Hematopoietic multipotent progenitor cell treated with erythropoietin and hydrocortisone succinate and interleukin-3 and kit ligand, for 4 days (in vitro differentiated cells): ENCODE results near the gene RNF13.
A peak's percentile ranks its signal among the peaks of the same experiment; 100 is the strongest.
"Not testable (repeated sequence)": the region's sequence is repeated elsewhere in the genome, so short reads cannot be mapped to it uniquely, and the experiment has no call there.

Experiments
- DNase-seq: peaks from one replicate; pipeline ENCODE4 v3.0.0-alpha.2; 2015

Gene RNF13

GRCh38 chr3:149902498-149903139 is 89.6 kb downstream of the RNF13 start:
- DNase-seq, result peak; percentile 55

DNA sequence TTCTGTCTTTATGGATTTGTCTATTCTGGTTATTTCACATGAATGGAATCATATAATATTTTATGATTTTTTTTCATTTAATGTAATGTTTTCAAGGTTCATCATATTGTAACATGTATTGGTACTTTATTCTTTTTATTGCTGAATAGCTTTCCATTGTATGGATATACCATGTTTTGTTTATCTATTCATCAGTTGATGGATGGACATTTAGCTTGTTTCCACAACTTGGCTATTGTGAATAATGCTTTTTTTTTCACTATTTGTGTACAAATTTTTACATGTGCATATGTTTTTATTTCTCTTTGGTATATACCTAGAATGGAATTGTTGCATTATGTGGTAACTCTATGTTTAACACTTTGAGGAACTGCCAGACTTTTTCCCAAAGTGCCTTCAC is 93.0 kb downstream of the RNF13 start:
- DNase-seq, result no peak

DNA sequence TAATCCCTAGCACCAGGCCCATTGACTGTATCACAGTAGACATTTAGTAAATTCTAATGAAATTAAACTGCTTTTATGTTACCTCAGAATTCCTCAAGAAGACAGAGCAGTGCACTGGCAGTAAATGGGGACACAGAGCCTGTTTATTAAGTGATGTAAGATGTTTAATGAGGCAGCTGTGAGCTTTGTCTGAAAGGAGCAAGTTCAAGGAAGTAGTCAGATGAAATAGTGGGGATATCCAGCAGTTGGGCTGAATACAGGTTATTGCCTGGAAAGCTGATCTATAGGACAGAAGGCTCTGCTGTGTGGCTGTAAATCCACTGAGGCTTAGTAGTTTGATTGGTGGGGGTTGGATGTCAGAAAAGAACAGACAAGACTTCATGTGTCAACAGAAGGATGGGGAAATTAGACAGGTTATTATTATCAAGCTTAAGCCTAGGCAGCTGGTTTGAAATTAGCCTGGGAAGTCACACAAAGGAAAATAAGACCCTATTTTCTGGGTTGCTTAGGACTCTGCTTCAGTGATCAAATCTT is 95.5 kb downstream of the RNF13 start:
- DNase-seq, result no peak

DNA sequence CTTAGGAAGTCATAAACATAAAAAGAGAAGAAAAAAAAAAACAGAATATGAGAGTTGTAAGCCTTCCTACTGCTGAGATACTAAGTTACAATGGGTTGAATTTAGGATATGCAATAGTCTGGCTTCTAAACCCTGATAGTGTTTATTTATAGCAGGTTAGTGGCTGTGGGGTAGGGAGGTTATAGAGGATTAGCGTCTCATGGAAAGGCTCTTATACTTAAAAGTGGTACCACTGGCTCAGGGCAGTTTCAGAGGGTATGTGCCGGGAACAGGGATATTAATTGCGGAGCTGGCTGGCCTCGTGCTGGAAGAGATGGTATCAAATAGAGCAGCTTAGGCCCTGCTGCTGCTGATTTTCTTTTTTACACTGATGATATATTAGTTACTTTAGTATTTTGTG is 96.9 kb downstream of the RNF13 start:
- no peak for DNase-seq

DNA sequence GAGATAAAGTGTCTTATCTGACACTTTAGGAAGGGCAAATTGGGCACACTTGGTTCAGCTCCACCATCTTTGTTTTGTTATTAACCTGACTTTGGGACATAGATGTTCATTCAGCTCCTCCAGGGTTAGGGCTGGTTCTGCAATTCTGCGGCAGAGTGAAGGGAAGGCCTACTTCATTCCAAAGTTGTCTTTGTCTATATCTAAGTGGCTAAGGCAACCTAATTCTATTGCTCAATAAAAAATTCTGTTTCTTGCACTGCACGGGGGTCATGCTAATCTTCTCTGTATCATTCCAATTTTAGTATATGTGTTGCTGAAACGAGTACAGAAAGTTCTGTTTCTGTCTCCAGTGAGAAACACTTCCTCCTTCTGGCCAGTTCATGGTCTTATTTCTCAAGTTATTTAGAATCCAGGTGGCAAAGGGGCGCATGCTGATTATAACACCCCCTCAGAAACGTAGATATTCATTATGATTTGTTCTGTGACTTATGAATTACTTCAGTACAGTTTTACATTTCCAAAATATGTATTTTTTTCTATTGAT is 104.2 kb downstream of the RNF13 start:
- peak; percentile 13 for DNase-seq

DNA sequence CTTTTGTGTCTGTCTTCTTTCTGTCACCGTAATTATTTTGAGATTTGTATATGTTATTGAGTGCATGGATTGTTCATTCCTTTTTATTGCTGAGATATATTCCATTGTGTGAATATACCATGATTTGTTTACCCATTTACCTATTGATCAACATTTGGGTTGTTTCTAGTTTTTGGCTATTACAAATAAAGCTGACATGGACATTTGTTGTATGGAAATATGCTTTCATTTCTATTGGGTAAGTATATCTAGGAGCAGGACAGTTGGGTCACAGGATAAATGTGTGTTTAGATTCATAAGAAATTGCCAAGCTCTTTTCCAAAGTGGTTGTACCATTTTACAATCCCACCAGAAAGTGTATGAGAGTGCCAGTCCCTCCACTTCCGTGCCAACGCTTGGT is 106.5 kb downstream of the RNF13 start:
- no peak for DNase-seq

- DNase-seq, result no peak
These were observed 107.1 kb downstream of the RNF13 start for GRCh38 chr3:149920119-149920518.

- no peak for DNase-seq
These were observed 120.0 kb downstream of the RNF13 start for GRCh38 chr3:149933008-149933407.

DNA sequence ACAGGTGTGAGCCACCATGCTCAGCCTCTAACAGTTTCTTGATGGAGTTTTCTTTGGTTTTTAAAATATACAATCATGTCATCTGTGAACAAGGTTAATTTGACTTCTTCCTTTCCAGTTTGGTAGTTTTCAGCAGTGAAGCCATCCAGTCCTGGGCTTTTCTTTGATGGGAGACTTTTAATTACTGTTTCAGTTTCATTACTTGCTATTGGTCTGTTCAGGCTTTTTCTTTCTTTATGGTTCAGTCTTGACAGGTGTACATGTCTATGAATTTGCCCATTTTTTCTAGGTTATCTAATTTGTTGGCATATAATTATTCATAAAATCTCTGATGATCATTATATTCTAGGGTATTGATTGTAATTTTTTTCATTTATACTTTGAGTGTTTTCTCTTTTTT is 120.8 kb downstream of the RNF13 start:
- DNase-seq, result no peak

GRCh38 chr3:149934524-149934923 is 121.5 kb downstream of the RNF13 start:
- DNase-seq, result peak; percentile 10

DNA sequence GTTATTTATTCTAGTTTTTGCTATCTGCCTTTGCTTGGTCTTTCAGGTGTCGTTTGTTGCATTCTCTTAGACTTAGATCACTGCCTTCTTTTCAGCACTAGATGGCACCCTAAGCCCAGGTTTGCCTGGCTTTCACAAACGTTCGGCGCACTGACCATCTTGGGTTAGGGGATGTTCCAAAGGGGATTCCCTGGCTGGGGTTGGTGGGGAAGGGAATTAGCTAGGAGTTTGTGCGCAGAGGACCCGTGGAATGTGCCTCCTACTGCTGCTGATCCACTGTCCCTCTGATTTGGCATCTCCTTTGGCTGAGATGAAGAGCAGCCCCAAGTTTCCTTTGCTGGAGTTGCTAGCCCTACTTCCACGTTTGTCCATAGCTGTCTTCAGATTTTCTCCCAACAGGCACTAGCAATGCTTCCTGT is 123.8 kb downstream of the RNF13 start:
- peak; percentile 42 for DNase-seq

- DNase-seq, result not testable (repeated sequence)
These were observed 125.5 kb downstream of the RNF13 start for GRCh38 chr3:149938392-149939055.

DNA sequence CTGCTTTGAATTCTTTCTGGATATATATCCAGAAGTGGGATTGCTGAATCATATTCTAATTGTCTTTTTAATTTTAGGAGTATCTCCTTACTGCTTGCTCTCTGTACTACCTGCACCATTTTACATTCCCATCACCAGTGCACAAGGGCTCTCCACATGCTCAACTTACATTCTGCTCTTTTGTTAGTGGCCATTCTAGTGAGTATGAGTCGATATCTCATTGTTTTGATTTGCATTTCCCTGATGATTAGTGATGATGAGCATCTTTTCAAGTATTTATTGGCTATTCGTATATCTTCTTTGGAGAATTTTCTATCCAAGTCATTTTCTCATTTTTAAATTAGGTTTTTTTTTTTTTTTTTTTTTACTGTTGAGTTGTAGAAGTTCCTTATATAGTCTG is 128.2 kb downstream of the RNF13 start:
- DNase-seq, result no peak

DNA sequence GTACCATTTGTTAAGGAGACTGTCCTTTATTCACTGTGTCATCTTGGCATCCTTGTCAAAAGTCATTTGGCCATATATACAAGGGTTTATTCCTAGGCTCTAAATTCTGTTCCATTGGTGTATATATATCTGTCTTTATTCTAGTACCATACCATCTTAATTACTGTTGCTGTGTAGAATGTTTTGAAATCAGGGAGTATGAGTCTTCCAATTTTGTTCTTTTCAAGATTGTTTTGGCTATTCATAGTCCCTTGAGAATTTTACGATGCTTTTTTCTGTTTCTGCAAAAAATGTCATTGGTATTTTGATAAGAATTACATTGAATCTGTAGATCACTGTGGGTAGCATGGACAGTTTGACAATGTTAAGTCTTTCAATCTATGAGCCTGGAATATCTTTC is 128.9 kb downstream of the RNF13 start:
- DNase-seq, result no peak

GRCh38 chr3:149942409-149942808 is 129.4 kb downstream of the RNF13 start:
- no peak for DNase-seq

DNA sequence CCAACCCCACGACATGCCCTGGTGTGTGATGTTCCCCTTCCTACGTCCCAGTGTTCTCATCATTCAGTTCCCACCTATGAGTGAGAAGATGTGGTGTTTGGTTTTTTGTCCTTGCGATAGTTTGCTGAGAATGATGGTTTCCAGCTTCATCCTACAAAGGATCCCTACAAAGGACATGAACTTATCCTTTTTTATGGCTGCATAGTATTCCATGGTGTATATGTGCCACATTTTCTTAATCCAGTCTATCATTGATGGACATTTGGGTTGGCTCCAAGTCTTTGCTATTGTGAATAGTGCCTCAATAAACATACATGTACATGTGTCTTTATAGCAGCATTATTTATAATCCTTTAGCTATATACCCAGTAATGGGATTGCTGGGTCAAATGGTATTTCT is 131.0 kb downstream of the RNF13 start:
- not testable (repeated sequence) for DNase-seq

GRCh38 chr3:149947231-149947630 is 134.2 kb downstream of the RNF13 start:
- DNase-seq, result no peak

DNA sequence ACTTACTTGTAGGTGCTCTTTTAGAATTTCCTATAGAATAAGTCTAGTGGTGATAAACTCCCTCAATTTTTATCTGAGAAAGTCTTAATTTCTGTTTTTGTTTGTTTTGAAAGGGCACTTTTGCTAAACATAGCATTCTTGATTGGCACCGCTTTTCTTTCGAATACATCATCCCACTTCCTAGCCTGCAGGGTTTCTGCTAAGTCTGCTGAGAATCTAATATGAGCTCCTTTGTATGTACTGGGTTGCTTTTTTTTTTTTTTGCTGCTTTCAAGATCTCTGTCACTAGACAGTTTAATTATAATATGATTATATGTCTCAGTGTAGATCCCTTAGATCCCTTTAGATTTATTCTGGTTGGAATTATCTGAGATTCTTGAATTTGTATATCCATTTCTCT is 136.2 kb downstream of the RNF13 start:
- DNase-seq, result no peak

- DNase-seq, result no peak
These were observed 141.8 kb downstream of the RNF13 start for GRCh38 chr3:149954812-149955211.

DNA sequence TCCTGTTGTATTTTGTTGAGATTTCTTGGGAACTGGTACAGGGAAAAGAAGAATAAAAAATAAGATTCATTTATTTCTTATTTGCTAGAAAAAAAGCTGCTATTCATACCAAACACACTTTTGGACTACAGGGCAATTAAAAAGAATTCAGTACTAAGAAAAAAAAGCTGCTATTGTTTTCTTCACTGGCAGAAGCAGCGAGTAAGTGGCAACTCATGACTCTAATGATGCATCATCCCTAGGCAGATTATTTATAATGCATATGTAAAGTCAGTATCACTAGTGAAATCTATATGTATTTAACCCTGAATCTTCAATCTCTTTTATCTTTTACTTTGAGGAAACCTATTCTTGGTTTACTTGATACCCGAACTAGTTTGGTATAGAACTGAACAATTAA is 142.4 kb downstream of the RNF13 start:
- DNase-seq, result no peak

DNA sequence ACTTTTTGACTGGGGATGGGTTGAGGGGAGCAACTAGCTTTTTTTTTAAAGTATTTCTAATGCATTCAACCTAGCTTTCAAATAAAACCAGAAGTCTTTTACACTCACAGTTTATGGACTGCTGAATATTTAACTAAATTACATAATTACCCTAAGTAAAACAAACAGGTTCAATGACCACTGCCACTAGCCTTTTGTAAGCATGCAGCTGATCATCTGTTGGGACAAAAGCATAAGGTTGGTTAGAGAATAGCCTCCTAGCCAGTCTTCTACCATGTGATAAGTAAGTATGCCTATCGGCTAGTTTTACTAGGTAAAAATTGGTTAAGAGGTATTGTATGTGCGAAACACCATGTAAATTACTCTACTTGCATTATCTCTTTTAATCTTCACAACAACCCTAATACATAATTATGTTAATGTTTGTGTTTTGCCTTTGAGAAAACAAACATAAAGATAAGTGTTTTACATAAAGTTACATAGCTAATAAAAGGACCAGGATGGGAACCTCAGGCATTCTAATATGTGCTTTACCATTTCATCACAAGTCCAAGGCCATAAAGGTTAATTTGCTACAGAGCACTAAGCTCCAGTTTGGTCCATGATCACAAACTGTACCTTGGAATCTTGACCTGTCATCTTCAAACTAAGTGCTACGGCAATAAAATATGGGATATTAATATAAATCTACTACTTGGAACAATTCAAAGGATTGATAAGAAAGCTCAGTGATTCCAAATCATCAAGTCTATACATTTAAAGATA is 144.5 kb downstream of the RNF13 start:
- DNase-seq, result no peak

DNA sequence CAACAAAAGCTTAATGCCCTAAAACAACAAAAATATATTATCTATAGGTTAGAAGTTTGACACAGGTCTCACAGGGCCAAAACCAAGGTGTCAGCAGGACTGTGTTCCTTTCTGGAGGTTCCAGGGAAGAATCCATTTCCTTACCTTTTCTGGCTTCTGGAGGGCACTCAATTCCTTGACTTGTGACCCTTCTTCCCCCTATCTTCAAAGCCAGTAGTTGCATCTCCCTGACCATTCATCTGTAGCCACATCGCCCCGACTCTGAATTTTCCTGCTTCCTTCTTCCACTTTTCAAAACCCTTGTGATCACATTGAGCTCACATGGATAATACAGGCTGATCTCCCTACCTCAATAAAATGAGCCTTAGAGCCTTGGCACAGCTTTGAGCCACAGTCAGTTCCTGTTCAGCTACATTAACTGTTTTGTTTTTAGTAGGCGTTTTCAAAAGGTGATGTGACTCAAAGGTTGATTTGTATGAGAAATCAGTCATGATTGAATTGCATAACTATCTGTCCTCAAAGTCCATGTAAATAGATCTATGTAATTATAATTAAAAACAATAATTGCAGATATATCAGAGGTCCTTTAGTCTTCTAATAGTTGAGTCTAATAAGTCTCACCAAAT is 145.3 kb downstream of the RNF13 start:
- DNase-seq, result no peak

DNA sequence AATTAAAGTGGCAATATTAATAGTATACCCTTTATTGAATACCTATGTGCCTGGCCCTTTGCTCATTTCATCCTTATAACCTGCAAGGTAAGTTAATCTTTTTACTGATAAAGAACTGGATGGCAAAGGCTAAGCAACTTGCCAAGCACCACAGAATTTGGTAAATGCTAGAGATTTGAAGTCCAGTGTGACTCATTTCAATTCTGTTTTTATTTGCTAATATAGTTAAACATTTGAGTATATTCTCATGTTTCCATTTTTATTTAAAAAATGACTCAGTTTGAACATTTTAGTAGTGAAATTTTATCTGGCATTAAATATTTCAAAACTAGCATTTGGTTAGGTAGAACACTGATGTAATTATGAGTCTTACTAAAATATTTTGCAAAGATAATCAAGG is 146.4 kb downstream of the RNF13 start:
- DNase-seq, result no peak
